Measurements from ENCODE around the gene SH2D2A. TPM values are rescaled to one million over a fixed set of nuclear protein-coding genes. Genes with fewer than 3 reads are reported as not detected.

SH2D2A gene
- total and polyA plus RNA-seq, 9 of the 15 experiments (the other 6 are each of a cell fraction or from before 2014, with no cell fraction given) = 0.89 to 33.6 (median 6.9) TPM

DNA sequence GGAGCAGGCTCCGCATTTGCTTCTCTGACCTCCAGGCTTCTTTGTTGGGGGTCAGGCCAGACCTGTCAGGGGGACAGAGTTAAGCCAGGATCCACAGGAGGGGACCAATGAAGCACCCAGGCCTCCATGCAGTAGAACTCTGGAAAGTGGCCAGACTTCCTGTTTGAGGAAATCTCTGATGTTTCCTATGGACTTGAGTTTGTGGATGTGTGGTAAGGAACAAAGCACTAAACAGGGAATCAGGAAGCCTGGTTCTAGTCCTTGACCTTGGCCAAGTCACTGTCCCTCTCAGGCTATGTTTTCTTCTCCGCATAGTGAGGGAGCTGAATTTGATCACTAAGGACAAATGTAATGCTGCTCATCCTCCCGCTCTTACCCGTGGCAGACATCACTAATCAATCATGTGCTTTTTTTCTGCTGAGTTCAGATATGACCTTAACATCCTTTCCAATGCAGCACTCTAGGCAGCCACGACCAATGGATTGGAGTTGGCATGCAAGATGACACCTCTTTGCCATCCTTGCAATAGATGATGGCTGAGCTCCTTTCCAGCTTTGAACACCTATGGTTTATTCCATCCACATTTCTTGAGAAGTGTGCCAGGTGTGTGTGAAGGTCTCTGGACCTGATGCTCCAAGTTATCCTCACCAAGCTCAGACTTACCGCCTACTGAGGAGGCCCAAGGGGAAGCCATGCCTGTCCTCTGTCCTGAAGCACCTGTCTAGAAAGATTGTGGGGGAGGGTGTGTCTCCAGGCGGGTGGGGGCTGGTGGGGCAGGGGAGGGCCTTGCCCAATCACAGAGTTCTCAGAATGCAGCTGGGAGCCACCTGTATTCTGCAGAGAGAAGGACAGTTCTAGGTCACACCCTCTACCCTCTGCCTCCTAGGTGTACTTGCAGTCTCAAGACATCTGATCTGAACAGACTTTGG, 9.9 kb downstream of the SH2D2A start:
- H3K79me2 ChIP-seq (ENCODE audit: control insufficient read depth, insufficient read depth, low read length) = no peaks in the 10 kb centered on the region
- H3K4me1 ChIP-seq (replicated peaks in 1 of 2; ENCODE audit: control insufficient read depth in 2 of 2, insufficient read depth in 2 of 2, low read length in 2 of 2) = peaks cover 14 to 21% of the 10 kb centered on the region in 2 experiments
- WGBS (ENCODE audit: insufficient coverage, low coverage, missing lambda C conversion rate) = 69% methylated on average over 6 of the region's 7 CpGs
- FAIRE-seq (peak; percentile 46), ATAC-seq (no peak), DNase-seq (ENCODE audit: extremely low read depth in 1 of 4, low spot score in 3 of 4) (no peak)
- intact Hi-C loops (cut with micrococcal nuclease) = no loop called here
- no TSS peak for BruUV-seq (replicated peaks)
- H3K9me1 ChIP-seq (ENCODE audit: control insufficient read depth, insufficient read depth, low read length) = no peaks in the 10 kb centered on the region
- H3K9me3 ChIP-seq (replicated peaks; ENCODE audit: control insufficient read depth, insufficient read depth, low read depth, low read length) = no peaks in the 10 kb centered on the region
- H3K27ac ChIP-seq (ENCODE audit: extremely low read depth, low read depth, low read length) = no peak overlapping the region
- ChIA-PET CTCF (ENCODE audit: low intra/inter-chr PET ratio) (no interaction called here), POLR2A (interaction anchor here (0.6 to 1.6 kb wide), 2 partner anchors 8 to 15 kb away, joined by 4 to 7 read pairs; no protein-coding TSS in a partner anchor)
- H3K36me3 ChIP-seq (ENCODE audit: control insufficient read depth, insufficient read depth, low read length) = peaks cover 14% of the 10 kb centered on the region; the same call in 2 of the 3 replicates
- no peak overlapping the region for H2AFZ ChIP-seq (ENCODE audit: low read depth, low read length)
- no peak overlapping the region for H3K4me2 ChIP-seq (ENCODE audit: insufficient read depth, low read length)
- no peak overlapping the region for H3K4me3 ChIP-seq
- no peaks in the 10 kb centered on the region for H3K27me3 ChIP-seq (ENCODE audit: control insufficient read depth in 2 of 2, insufficient read depth in 2 of 2, low read length in 2 of 2)
- H4K20me1 ChIP-seq (replicated peaks; ENCODE audit: control insufficient read depth, insufficient read depth, low read length) = no peaks in the 10 kb centered on the region
- in situ Hi-C loops (cut with MboI) = no loop called here
- H3K9ac ChIP-seq (ENCODE audit: insufficient read depth in 1 of 2, low read depth in 2 of 2, low read length in 2 of 2) = no peak overlapping the region; a peak in 1 of 4 replicates
- TF ChIP-seq, protein P1, sequence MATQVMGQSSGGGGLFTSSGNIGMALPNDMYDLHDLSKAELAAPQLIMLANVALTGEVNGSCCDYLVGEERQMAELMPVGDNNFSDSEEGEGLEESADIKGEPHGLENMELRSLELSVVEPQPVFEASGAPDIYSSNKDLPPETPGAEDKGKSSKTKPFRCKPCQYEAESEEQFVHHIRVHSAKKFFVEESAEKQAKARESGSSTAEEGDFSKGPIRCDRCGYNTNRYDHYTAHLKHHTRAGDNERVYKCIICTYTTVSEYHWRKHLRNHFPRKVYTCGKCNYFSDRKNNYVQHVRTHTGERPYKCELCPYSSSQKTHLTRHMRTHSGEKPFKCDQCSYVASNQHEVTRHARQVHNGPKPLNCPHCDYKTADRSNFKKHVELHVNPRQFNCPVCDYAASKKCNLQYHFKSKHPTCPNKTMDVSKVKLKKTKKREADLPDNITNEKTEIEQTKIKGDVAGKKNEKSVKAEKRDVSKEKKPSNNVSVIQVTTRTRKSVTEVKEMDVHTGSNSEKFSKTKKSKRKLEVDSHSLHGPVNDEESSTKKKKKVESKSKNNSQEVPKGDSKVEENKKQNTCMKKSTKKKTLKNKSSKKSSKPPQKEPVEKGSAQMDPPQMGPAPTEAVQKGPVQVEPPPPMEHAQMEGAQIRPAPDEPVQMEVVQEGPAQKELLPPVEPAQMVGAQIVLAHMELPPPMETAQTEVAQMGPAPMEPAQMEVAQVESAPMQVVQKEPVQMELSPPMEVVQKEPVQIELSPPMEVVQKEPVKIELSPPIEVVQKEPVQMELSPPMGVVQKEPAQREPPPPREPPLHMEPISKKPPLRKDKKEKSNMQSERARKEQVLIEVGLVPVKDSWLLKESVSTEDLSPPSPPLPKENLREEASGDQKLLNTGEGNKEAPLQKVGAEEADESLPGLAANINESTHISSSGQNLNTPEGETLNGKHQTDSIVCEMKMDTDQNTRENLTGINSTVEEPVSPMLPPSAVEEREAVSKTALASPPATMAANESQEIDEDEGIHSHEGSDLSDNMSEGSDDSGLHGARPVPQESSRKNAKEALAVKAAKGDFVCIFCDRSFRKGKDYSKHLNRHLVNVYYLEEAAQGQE (IDR thresholded peaks at IDR 0.05; ENCODE audit: borderline replicate concordance) = 0 out of 2 replicates have a peak, but pooled peaks have one; percentile 10
- TF ChIP-seq, protein P1 (CRISPR knock-in tag; IDR thresholded peaks at IDR 0.05; ENCODE audit: low read depth) = no peak
- TF ChIP-seq NR2C1 (IDR thresholded peaks at IDR 0.05) = no peak
- no peak for TF ChIP-seq NR2C1 (tag; IDR thresholded peaks at IDR 0.05)
- peak; percentile 97 for TF ChIP-seq ZBTB17 (CRISPR knock-in tag; IDR thresholded peaks at IDR 0.05)
- TF ChIP-seq ZNF23 (CRISPR knock-in tag; IDR thresholded peaks at IDR 0.05) = peak; percentile 93
- TF ChIP-seq, protein P2, sequence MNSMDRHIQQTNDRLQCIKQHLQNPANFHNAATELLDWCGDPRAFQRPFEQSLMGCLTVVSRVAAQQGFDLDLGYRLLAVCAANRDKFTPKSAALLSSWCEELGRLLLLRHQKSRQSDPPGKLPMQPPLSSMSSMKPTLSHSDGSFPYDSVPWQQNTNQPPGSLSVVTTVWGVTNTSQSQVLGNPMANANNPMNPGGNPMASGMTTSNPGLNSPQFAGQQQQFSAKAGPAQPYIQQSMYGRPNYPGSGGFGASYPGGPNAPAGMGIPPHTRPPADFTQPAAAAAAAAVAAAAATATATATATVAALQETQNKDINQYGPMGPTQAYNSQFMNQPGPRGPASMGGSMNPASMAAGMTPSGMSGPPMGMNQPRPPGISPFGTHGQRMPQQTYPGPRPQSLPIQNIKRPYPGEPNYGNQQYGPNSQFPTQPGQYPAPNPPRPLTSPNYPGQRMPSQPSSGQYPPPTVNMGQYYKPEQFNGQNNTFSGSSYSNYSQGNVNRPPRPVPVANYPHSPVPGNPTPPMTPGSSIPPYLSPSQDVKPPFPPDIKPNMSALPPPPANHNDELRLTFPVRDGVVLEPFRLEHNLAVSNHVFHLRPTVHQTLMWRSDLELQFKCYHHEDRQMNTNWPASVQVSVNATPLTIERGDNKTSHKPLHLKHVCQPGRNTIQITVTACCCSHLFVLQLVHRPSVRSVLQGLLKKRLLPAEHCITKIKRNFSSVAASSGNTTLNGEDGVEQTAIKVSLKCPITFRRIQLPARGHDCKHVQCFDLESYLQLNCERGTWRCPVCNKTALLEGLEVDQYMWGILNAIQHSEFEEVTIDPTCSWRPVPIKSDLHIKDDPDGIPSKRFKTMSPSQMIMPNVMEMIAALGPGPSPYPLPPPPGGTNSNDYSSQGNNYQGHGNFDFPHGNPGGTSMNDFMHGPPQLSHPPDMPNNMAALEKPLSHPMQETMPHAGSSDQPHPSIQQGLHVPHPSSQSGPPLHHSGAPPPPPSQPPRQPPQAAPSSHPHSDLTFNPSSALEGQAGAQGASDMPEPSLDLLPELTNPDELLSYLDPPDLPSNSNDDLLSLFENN (IDR thresholded peaks at IDR 0.05; ENCODE audit: low read depth in 2 of 2, low read length in 2 of 2) = 0 out of 4 replicates have a peak, but pooled peaks of 1 of the 2 experiments have one; percentile 43
- no peak for TF ChIP-seq GTF2A2 (tag; IDR thresholded peaks at IDR 0.05)

Measured in K562 (cell line).